HG03354 (cell line): ENCODE measurements around the gene TK1.
"Not testable (repeated sequence)": the region's sequence is repeated elsewhere in the genome, so short reads cannot be mapped to it uniquely, and the experiment has no call there.

Experiments
- ATAC-seq: cut with Tn5 transposase; IDR thresholded peaks from one replicate; pipeline ENCODE4 v1.9.1; 2021; ENCODE audit warnings: mild to moderate bottlenecking; ENCODE audit not compliant: unreplicated experiment, poor library complexity, severe bottlenecking

TK1 gene

GRCh38 chr17:78163881-78164747 lies 22.7 kb downstream of the TK1 start:
- ATAC-seq: no peak

GRCh38 chr17:78159575-78160158 lies 27.2 kb downstream of the TK1 start:
- ATAC-seq: no peak

GRCh38 chr17:78154903-78155811 lies 31.7 kb downstream of the TK1 start:
- ATAC-seq: peak; percentile 76

- ATAC-seq: no peak
Measured at GRCh38 chr17:78151514-78152008, 35.3 kb downstream of the TK1 start.

GRCh38 chr17:78148286-78149016 lies 38.4 kb downstream of the TK1 start:
- no peak for ATAC-seq

- ATAC-seq: peak; percentile 46
Measured at GRCh38 chr17:78147315-78147998, 39.4 kb downstream of the TK1 start.

- no peak for ATAC-seq
Measured at GRCh38 chr17:78146881-78147280, 40.0 kb downstream of the TK1 start.

- no peak for ATAC-seq
Measured at GRCh38 chr17:78146471-78146869, 40.4 kb downstream of the TK1 start.

GRCh38 chr17:78144736-78145641 lies 41.9 kb downstream of the TK1 start:
- no peak for ATAC-seq

- ATAC-seq: no peak
Measured at GRCh38 chr17:78144147-78144719, 42.6 kb downstream of the TK1 start.

- no peak for ATAC-seq
Measured at GRCh38 chr17:78143214-78144146, 43.4 kb downstream of the TK1 start.

- no peak for ATAC-seq
Measured at GRCh38 chr17:78142119-78142861, 44.6 kb downstream of the TK1 start.

- no peak for ATAC-seq
Measured at GRCh38 chr17:78141437-78142118, 45.3 kb downstream of the TK1 start.

GRCh38 chr17:78140169-78141051 lies 46.4 kb downstream of the TK1 start:
- ATAC-seq: peak; percentile 84

GRCh38 chr17:78139861-78140168 lies 47.0 kb downstream of the TK1 start:
- not testable (repeated sequence) for ATAC-seq
